Loucy (cell line): ENCODE measurements around the gene SLC45A2.
"Not testable (repeated sequence)": the region's sequence is repeated elsewhere in the genome, so short reads cannot be mapped to it uniquely, and the experiment has no call there.

Source experiments
- H2AFZ ChIP-seq: fragments of 200-600 bp; sonication (generic); 2 replicates; pipeline ENCODE4 v1.6.0; 2016; ENCODE audit warnings: antibody characterized with exemption, mild to moderate bottlenecking, low read length, moderate library complexity
- H3F3A ChIP-seq: fragments of 200-600 bp; 2 replicates; pipeline ENCODE4 v1.6.0; 2016; ENCODE audit warnings: antibody characterized with exemption, low read depth, mild to moderate bottlenecking
- H3K27me3 ChIP-seq: fragments of 200-600 bp; sonication (generic); 2 replicates; pipeline ENCODE4 v1.6.1; 2014; ENCODE audit warnings: low read length, mild to moderate bottlenecking; ENCODE audit not compliant: insufficient read depth, poor library complexity, severe bottlenecking
- H3K36me3 ChIP-seq: fragments of 200-600 bp; sonication (generic); 2 replicates; pipeline ENCODE4 v1.6.1; 2016; ENCODE audit warnings: low read length; ENCODE audit not compliant: insufficient read depth
- H3K4me1 ChIP-seq: fragments of 200-600 bp; sonication (generic); 2 replicates; pipeline ENCODE4 v1.5.1; 2014; ENCODE audit warnings: low read length, mild to moderate bottlenecking; ENCODE audit not compliant: insufficient read depth, poor library complexity, severe bottlenecking
- H3K4me2 ChIP-seq: fragments of 200-600 bp; sonication (generic); 2 replicates; pipeline ENCODE4 v1.6.0; 2014; ENCODE audit warnings: antibody characterized with exemption, low read length, low read depth, mild to moderate bottlenecking; ENCODE audit not compliant: poor library complexity, severe bottlenecking
- H3K4me3 ChIP-seq: fragments of 200-600 bp; sonication (generic); 2 replicates; pipeline ENCODE4 v1.5.1; 2014; ENCODE audit warnings: low read length, mild to moderate bottlenecking, mixed read lengths; ENCODE audit not compliant: poor library complexity, severe bottlenecking
- H3K79me2 ChIP-seq: fragments of 200-600 bp; sonication (generic); 2 replicates; pipeline ENCODE4 v1.6.1; 2014; ENCODE audit warnings: low read length; ENCODE audit not compliant: insufficient read depth
- H3K9ac ChIP-seq: fragments of 200-600 bp; sonication (generic); 2 replicates; pipeline ENCODE4 v1.6.0; 2014; ENCODE audit warnings: mild to moderate bottlenecking, low read depth, low read length, moderate library complexity; ENCODE audit not compliant: poor library complexity, severe bottlenecking
- H3K9me2 ChIP-seq: fragments of 200-600 bp; sonication (generic); replicated peaks from 2 replicates; pipeline ENCODE4 v1.6.1; 2016; ENCODE audit warnings: low read depth, low read length, mixed read lengths
- H3K9me3 ChIP-seq: fragments of 200-600 bp; sonication (generic); 2 replicates; pipeline ENCODE4 v1.6.1; 2014; ENCODE audit warnings: mild to moderate bottlenecking, antibody characterized with exemption, low read length, low read depth; ENCODE audit not compliant: insufficient read depth
- H4K20me1 ChIP-seq: fragments of 200-600 bp; sonication (generic); 2 replicates; pipeline ENCODE4 v1.6.0; 2014; ENCODE audit warnings: antibody characterized with exemption, low read length, mild to moderate bottlenecking; ENCODE audit not compliant: insufficient read depth, poor library complexity, severe bottlenecking
- EZH2phosphoT487 ChIP-seq: fragments of 200-600 bp; IDR thresholded peaks from 2 replicates; pipeline ENCODE4 v1.6.1; 2018; ENCODE audit warnings: antibody characterized with exemption, mild to moderate bottlenecking, moderate library complexity, borderline replicate concordance
- TF ChIP-seq, protein P1 (sequence below): fragments of 200-600 bp; sonication (generic); conservative IDR thresholded peaks from 2 replicates; pipeline ENCODE4 v1.5.1; 2014; ENCODE audit warnings: mild to moderate bottlenecking, antibody characterized with exemption, low read length

SLC45A2 gene

DNA sequence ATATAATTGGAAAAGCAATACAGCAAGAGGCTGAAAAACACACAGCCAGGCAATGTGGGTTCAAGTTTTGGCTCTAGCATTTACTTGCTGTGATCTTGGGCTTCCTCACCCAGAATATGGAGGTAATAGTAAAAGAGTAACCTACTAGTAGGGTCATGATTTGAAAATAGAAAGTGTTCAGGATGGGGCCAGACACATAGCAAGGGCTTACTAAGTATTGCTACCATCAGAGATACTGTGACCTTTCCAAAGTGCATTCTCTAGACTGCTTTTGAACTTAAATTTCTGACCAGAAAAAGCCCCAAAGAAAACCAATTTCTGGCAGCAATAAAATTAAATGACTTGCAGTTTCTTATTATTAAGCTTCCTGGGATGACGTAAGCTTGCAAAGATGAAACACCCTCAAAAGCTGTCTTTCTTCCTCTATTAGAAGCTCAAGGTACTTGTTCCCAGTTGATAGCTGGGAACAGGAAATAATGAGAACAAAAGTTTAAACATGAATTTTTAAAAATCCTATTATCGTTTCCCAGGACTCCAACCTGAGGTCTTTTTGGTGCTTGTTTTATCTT, 20.3 kb downstream of the SLC45A2 start:
- H3F3A ChIP-seq: no peaks in the 10 kb centered on the region
- TF ChIP-seq, protein P1, sequence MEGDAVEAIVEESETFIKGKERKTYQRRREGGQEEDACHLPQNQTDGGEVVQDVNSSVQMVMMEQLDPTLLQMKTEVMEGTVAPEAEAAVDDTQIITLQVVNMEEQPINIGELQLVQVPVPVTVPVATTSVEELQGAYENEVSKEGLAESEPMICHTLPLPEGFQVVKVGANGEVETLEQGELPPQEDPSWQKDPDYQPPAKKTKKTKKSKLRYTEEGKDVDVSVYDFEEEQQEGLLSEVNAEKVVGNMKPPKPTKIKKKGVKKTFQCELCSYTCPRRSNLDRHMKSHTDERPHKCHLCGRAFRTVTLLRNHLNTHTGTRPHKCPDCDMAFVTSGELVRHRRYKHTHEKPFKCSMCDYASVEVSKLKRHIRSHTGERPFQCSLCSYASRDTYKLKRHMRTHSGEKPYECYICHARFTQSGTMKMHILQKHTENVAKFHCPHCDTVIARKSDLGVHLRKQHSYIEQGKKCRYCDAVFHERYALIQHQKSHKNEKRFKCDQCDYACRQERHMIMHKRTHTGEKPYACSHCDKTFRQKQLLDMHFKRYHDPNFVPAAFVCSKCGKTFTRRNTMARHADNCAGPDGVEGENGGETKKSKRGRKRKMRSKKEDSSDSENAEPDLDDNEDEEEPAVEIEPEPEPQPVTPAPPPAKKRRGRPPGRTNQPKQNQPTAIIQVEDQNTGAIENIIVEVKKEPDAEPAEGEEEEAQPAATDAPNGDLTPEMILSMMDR: no peak
- no peak for TF ChIP-seq EZH2phosphoT487
- no peaks in the 10 kb centered on the region for H3K9me3 ChIP-seq
- peak overlapping the region; percentile 29 for H3K4me2 ChIP-seq
- no peaks in the 10 kb centered on the region for H3K9me2 ChIP-seq
- H2AFZ ChIP-seq: no peak overlapping the region
- no peaks in the 10 kb centered on the region for H3K36me3 ChIP-seq
- no peak overlapping the region for H3K9ac ChIP-seq
- no peaks in the 10 kb centered on the region for H4K20me1 ChIP-seq
- H3K4me1 ChIP-seq: peaks cover 8% of the 10 kb centered on the region
- H3K79me2 ChIP-seq: no peaks in the 10 kb centered on the region
- no peaks in the 10 kb centered on the region for H3K27me3 ChIP-seq
- no peak overlapping the region for H3K4me3 ChIP-seq

DNA sequence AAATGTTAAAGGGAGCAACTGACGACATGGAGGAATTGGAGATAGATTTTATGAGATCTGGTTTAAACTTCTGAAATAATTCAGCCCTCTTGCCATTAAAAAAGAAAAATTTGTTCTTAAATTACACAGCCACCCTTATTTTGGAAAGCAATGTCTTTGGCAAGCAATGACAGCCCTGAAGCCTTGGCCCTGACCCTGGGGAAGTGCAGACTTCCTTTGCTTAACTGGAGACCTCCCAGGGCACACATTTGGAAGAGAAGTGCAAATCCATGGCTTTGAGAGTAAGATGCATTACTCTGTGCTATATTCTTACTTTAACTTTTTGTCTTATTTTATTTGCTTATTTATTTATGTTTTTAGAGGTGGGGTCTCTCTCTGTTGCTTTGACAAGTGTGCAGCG, 26.3 kb downstream of the SLC45A2 start:
- Histone ChIP-seq H3K36me3 (no peaks in the 10 kb centered on the region), H3F3A (no peaks in the 10 kb centered on the region), H3K79me2 (no peaks in the 10 kb centered on the region), H3K4me3 (no peak overlapping the region), H3K4me2 (no peak overlapping the region), H4K20me1 (no peaks in the 10 kb centered on the region), H3K9me2 (no peaks in the 10 kb centered on the region; the same call in 1 of the 2 replicates), H3K9ac (no peak overlapping the region), H2AFZ (no peak overlapping the region), H3K4me1 (no peaks in the 10 kb centered on the region), H3K27me3 (no peaks in the 10 kb centered on the region), H3K9me3 (no peaks in the 10 kb centered on the region)
- no peak for TF ChIP-seq EZH2phosphoT487
- TF ChIP-seq, protein P1: no peak

- Histone ChIP-seq H3K79me2 (no peaks in the 10 kb centered on the region), H3K9me2 (no peaks in the 10 kb centered on the region; the same call in 1 of the 2 replicates), H3K4me3 (no peak overlapping the region), H3K9ac (no peak overlapping the region), H3K36me3 (no peaks in the 10 kb centered on the region), H3K4me2 (no peak overlapping the region), H3K27me3 (no peaks in the 10 kb centered on the region), H3F3A (no peaks in the 10 kb centered on the region), H4K20me1 (no peaks in the 10 kb centered on the region), H3K9me3 (no peaks in the 10 kb centered on the region), H2AFZ (no peak overlapping the region), H3K4me1 (no peaks in the 10 kb centered on the region)
- TF ChIP-seq EZH2phosphoT487: no peak
- TF ChIP-seq, protein P1: no peak
These were observed 26.8 kb downstream of the SLC45A2 start for GRCh38 chr5:33957577-33958150.

GRCh38 chr5:33952175-33952574, 32.3 kb downstream of the SLC45A2 start:
- H3K4me1 ChIP-seq, H3K27me3 ChIP-seq, H3K9me2 ChIP-seq, H3K9ac ChIP-seq, H3K9me3 ChIP-seq, H3K36me3 ChIP-seq, H3K79me2 ChIP-seq, H3F3A ChIP-seq, H2AFZ ChIP-seq, H3K4me3 ChIP-seq, H3K4me2 ChIP-seq, H4K20me1 ChIP-seq: not testable (repeated sequence)
